ENCODE measurements around the gene PTPRK.

DNA sequence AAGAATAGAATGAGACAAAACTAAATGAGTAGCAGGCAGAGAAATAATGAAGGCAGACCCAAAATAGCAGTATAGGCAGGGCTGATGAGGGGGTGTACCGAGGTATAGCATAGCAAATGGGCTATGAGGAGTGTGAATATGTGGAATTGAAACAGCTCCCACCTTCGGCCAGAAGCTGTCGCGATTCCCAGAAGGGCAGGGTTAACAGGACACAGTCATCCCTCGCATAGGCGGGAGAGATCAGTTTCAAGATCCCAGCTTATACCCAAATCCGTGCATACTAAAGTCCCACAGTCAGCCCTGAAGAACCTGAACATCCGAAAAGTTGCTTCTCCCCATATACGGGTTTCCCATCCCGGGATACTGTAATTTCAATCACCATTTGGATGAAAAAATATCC, 82.7 kb downstream of the PTPRK start:
- TF ChIP-seq, protein P1, sequence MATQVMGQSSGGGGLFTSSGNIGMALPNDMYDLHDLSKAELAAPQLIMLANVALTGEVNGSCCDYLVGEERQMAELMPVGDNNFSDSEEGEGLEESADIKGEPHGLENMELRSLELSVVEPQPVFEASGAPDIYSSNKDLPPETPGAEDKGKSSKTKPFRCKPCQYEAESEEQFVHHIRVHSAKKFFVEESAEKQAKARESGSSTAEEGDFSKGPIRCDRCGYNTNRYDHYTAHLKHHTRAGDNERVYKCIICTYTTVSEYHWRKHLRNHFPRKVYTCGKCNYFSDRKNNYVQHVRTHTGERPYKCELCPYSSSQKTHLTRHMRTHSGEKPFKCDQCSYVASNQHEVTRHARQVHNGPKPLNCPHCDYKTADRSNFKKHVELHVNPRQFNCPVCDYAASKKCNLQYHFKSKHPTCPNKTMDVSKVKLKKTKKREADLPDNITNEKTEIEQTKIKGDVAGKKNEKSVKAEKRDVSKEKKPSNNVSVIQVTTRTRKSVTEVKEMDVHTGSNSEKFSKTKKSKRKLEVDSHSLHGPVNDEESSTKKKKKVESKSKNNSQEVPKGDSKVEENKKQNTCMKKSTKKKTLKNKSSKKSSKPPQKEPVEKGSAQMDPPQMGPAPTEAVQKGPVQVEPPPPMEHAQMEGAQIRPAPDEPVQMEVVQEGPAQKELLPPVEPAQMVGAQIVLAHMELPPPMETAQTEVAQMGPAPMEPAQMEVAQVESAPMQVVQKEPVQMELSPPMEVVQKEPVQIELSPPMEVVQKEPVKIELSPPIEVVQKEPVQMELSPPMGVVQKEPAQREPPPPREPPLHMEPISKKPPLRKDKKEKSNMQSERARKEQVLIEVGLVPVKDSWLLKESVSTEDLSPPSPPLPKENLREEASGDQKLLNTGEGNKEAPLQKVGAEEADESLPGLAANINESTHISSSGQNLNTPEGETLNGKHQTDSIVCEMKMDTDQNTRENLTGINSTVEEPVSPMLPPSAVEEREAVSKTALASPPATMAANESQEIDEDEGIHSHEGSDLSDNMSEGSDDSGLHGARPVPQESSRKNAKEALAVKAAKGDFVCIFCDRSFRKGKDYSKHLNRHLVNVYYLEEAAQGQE (IDR thresholded peaks at IDR 0.05; ENCODE audit: low read depth): no peak
- TF ChIP-seq, protein P2, sequence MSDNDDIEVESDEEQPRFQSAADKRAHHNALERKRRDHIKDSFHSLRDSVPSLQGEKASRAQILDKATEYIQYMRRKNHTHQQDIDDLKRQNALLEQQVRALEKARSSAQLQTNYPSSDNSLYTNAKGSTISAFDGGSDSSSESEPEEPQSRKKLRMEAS (IDR thresholded peaks at IDR 0.05): no peak
- TF ChIP-seq, protein P3, sequence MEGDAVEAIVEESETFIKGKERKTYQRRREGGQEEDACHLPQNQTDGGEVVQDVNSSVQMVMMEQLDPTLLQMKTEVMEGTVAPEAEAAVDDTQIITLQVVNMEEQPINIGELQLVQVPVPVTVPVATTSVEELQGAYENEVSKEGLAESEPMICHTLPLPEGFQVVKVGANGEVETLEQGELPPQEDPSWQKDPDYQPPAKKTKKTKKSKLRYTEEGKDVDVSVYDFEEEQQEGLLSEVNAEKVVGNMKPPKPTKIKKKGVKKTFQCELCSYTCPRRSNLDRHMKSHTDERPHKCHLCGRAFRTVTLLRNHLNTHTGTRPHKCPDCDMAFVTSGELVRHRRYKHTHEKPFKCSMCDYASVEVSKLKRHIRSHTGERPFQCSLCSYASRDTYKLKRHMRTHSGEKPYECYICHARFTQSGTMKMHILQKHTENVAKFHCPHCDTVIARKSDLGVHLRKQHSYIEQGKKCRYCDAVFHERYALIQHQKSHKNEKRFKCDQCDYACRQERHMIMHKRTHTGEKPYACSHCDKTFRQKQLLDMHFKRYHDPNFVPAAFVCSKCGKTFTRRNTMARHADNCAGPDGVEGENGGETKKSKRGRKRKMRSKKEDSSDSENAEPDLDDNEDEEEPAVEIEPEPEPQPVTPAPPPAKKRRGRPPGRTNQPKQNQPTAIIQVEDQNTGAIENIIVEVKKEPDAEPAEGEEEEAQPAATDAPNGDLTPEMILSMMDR (IDR thresholded peaks at IDR 0.05 in 2 of 3, conservative IDR thresholded peaks at IDR 0.05 in 1 of 3; ENCODE audit: borderline replicate concordance in 1 of 3, insufficient read depth in 1 of 3, low read depth in 2 of 3, low read length in 2 of 3): no peak
- no peak for TF ChIP-seq RAD21 (IDR thresholded peaks at IDR 0.05; ENCODE audit: low read depth)
- TF ChIP-seq CEBPB (IDR thresholded peaks at IDR 0.05; ENCODE audit: low read depth): no peak
- no peak for TF ChIP-seq TCF7L2 (IDR thresholded peaks at IDR 0.05; ENCODE audit: borderline replicate concordance, extremely low read depth, insufficient read depth, insufficient read length)
